GM12878 (cell line): ENCODE data around the gene MSH5. TPM values are rescaled to one million over a fixed set of nuclear protein-coding genes. Genes with fewer than 3 reads are reported as not detected.
"Not testable (repeated sequence)": the region's sequence is repeated elsewhere in the genome, so short reads cannot be mapped to it uniquely, and the experiment has no call there.

Source experiments
- ATAC-seq: fragments of 200-7000 bp; cut with Tn5 transposase; 3 replicates; pipeline ENCODE4 v1.9.1; 2020; ENCODE audit warnings: mild to moderate bottlenecking, moderate library complexity
- BruUV-seq: library from RNA; stranded (reverse); fragments of 400-500 nt; replicated peaks from 2 replicates; lab custom pipeline; 2021; lab: Mats Ljungman, UMichigan
- CTCF ChIA-PET: fragments of 300-600 bp; sonication (Branson Sonifier 250); formaldehyde crosslinking; extraction: SDS; loops from one replicate; lab custom pipeline; 2021; ENCODE audit warnings: inconsistent platforms; lab: Yijun Ruan, JAX
- POLR2A ChIA-PET: fragments of 350-600 bp; formaldehyde crosslinking; extraction: SDS; loops from one replicate; lab custom pipeline; 2021; ENCODE audit warnings: inconsistent platforms; lab: Charles Lee
- RAD21 ChIA-PET: fragments of 300-600 bp; sonication (Branson Sonifier 250); formaldehyde crosslinking; loops from one replicate; lab custom pipeline; 2023; ENCODE audit warnings: antibody characterized with exemption; ENCODE audit not compliant: unreplicated experiment; lab: Charles Lee
- SMC1A ChIA-PET: fragments of 300-600 bp; sonication (Branson Sonifier 250); formaldehyde crosslinking; loops from one replicate; lab custom pipeline; 2023; ENCODE audit not compliant: unreplicated experiment, uncharacterized antibody; lab: Charles Lee
- DNase-seq: peaks from one replicate; pipeline ENCODE4 v3.0.0-alpha.2; 2011; ENCODE audit warnings: low read depth, low spot score
- FAIRE-seq: peaks from 3 replicates; lab custom pipeline; 2011; peaks lifted over from hg19 to GRCh38; lab: Jason Lieb, UNC
- H2AFZ ChIP-seq: 2 replicates; pipeline ENCODE4 v1.6.0; 2011; ENCODE audit warnings: low read depth, low read length, control low read depth; ENCODE audit not compliant: control insufficient read depth
- H3K27ac ChIP-seq: 2 replicates; pipeline ENCODE4 v1.5.1; 2011; ENCODE audit warnings: control low read depth; ENCODE audit not compliant: control insufficient read depth, insufficient read depth
- H3K27me3 ChIP-seq, 2 experiments: replicated peaks in 1 of 2; 2 replicates each; pipeline versions ENCODE4 v1.6.0 to v1.6.1; 2011; ENCODE audit warnings: low read length in 1 of 2; ENCODE audit not compliant: control insufficient read depth in 2 of 2, insufficient read depth in 2 of 2
- H3K36me3 ChIP-seq, 2 experiments: 2 replicates each; pipeline ENCODE4 v1.5.1; 2011; ENCODE audit warnings: low read length in 1 of 2; ENCODE audit not compliant: control insufficient read depth in 2 of 2, insufficient read depth in 2 of 2
- H3K4me1 ChIP-seq: 2 replicates; pipeline ENCODE4 v1.6.1; 2011; ENCODE audit warnings: mild to moderate bottlenecking, low read length, moderate library complexity, mixed read lengths; ENCODE audit not compliant: control insufficient read depth, insufficient read depth
- H3K4me2 ChIP-seq: 2 replicates; pipeline ENCODE4 v1.6.0; 2011; ENCODE audit warnings: control low read depth; ENCODE audit not compliant: control insufficient read depth, insufficient read depth
- H3K4me3 ChIP-seq: fragments of 200-600 bp; sonication (generic); 2 replicates; pipeline ENCODE4 v1.5.1; 2016
- H3K79me2 ChIP-seq: 2 replicates; pipeline ENCODE4 v1.6.0; 2011; ENCODE audit warnings: low read length; ENCODE audit not compliant: control insufficient read depth, insufficient read depth
- H3K9ac ChIP-seq: 2 replicates; pipeline ENCODE4 v1.8.0; 2011; ENCODE audit warnings: low read length, control low read depth, mixed read lengths; ENCODE audit not compliant: control insufficient read depth, insufficient read depth
- H3K9me3 ChIP-seq: replicated peaks from 3 replicates; pipeline ENCODE4 v1.5.1; 2011; ENCODE audit warnings: mild to moderate bottlenecking, low read length; ENCODE audit not compliant: control insufficient read depth, insufficient read depth
- H4K20me1 ChIP-seq: 2 replicates; pipeline ENCODE4 v1.6.0; 2011; ENCODE audit not compliant: control insufficient read depth, insufficient read depth
- BRCA1 ChIP-seq: IDR thresholded peaks from 2 replicates; pipeline ENCODE4 v1.6.1; 2011; ENCODE audit warnings: low read depth, low read length, improper control_type of control experiment
- POU2F2 ChIP-seq: IDR thresholded peaks from 3 replicates; pipeline ENCODE4 v1.6.1; 2011; ENCODE audit warnings: low read depth, mild to moderate bottlenecking, low read length, borderline replicate concordance
- SP1 ChIP-seq: IDR thresholded peaks from one replicate; pipeline ENCODE4 v1.6.1; 2011; ENCODE audit warnings: low read depth, low read length
- YY1 ChIP-seq: IDR thresholded peaks from 2 replicates; pipeline ENCODE4 v1.6.1; 2011; ENCODE audit warnings: low read depth, mild to moderate bottlenecking, low read length
- WGBS: methylation state at CpG from one replicate; pipeline ENCODE4 v1.1.6; 2016; ENCODE audit warnings: low lambda C conversion rate; ENCODE audit not compliant: insufficient replicate concordance, insufficient coverage; ENCODE audit errors: missing lambda C conversion rate; 5-methylcytosine and 5-hydroxymethylcytosine counted together
- in situ Hi-C: fragments of 300-500 bp; cut with MboI; formaldehyde crosslinking; loops from 9 replicates; pipeline ENCODE4 v1.14.3; 2018; ENCODE audit warnings: mixed read lengths
- intact Hi-C: fragments of 100-400 bp; cut with micrococcal nuclease; formaldehyde crosslinking; loops from one replicate; pipeline ENCODE4 v1.14.2; 2022; ENCODE audit not compliant: unreplicated experiment
- polyA plus RNA-seq, 11 experiments: library from polyadenylated mRNA; depleted of rRNA in 4 of 11; unstranded in 6 of 11; stranded (reverse) in 5 of 11; fragments of >200 nt; fragmentation: Nextera tagmentation in 4 of 11; fragmentation: Illumina TruSeq in 1 of 11; extraction: Ambion mirVana in 4 of 11; extraction: Trizol in 1 of 11; gene quantifications; 1 replicate in 1 of 11; 2 replicates in 10 of 11; pipeline versions ENCODE4 v1.2.1 to v1.2.3, GENCODE V29; 2011 to 2016; ENCODE audit warnings: inconsistent platforms in 2 of 11, missing spikeins in 2 of 11, low read depth in 1 of 11
- total RNA-seq, 4 experiments: library from RNA; depleted of rRNA in 3 of 4; stranded (reverse); fragments of >200 nt in 3 of 4; fragmentation: Illumina TruSeq in 1 of 4; extraction: Trizol in 1 of 4; gene quantifications; 2 replicates each; pipeline versions ENCODE4 v1.2.1 to v1.2.3, GENCODE V29; 2013 to 2021
- TF ChIP-seq, protein P1 (sequence below): fragments of 150-350 bp; IDR thresholded peaks from 2 replicates; pipeline ENCODE4 v1.6.1; 2014; ENCODE audit warnings: mild to moderate bottlenecking, low read depth, low read length

MSH5 gene
- total and polyA plus RNA-seq, 10 of the 15 experiments (the other 5 are each of a cell fraction or from before 2014, with no cell fraction given) = 9.1 to 52.7 (median 30.0) TPM

DNA sequence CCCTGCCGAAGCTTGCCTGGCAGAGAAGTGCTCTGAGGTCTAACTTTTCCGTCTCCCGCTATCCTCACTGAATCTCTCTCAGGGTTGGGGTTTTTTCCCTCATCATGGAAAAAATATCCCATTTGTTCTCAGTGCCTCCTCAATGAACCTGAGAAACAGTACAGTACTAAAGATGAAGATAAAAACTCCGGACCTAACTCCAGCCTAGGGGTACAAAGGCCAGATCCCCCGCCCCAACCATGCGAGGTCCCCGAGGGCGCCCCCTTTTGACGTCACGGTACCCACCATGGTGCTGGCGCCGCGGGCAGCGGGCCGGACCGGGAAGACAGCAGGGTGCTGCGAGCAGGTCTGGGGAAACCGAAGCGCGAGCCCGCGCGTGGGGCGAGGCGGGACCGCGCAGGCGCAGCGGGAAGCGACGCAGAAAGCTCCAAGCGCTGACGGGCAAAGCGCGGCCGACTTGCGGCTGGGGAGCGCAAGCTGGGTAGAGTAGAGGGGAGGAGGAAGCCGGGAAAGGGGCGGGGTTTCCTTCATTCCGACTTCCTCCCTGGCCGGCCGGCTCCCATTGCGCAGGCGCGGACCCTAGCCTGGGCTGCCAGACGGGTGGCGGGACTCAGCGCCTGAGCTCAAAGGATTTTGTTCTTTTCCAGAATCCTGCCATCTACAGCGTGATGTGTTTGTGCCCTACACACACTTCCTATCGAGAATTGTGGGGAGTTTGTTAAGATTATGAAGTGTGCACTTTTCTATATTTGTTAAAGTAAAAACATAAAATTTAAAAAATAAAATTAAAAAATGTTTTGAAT lies 66.9 kb downstream of the MSH5 start, which contains the start of gene LSM2 (continued):
- TF ChIP-seq SP1 (peak; percentile 54), YY1 (peak; percentile 77), BRCA1 (no peak), POU2F2 (peak; percentile 76)
- TF ChIP-seq, protein P1, sequence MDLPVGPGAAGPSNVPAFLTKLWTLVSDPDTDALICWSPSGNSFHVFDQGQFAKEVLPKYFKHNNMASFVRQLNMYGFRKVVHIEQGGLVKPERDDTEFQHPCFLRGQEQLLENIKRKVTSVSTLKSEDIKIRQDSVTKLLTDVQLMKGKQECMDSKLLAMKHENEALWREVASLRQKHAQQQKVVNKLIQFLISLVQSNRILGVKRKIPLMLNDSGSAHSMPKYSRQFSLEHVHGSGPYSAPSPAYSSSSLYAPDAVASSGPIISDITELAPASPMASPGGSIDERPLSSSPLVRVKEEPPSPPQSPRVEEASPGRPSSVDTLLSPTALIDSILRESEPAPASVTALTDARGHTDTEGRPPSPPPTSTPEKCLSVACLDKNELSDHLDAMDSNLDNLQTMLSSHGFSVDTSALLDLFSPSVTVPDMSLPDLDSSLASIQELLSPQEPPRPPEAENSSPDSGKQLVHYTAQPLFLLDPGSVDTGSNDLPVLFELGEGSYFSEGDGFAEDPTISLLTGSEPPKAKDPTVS = no peak

GRCh38 chr6:31808599-31808998 lies 68.8 kb downstream of the MSH5 start:
- H3K27ac ChIP-seq, H2AFZ ChIP-seq, H3K36me3 ChIP-seq, H3K27me3 ChIP-seq, ATAC-seq, H3K4me2 ChIP-seq, H3K4me3 ChIP-seq, H4K20me1 ChIP-seq, intact Hi-C loops, BruUV-seq, H3K9ac ChIP-seq, H3K9me3 ChIP-seq, DNase-seq, FAIRE-seq, RAD21 ChIA-PET, in situ Hi-C loops: not testable (repeated sequence)
- peaks cover 22% of the 10 kb centered on the region for H3K4me1 ChIP-seq
- 96% methylated on average over 10 of the region's 10 CpGs for WGBS
- SMC1A ChIA-PET = interaction anchor here (1.2 to 3.8 kb wide), 2 partner anchors 18 to 78 kb away, joined by 3 to 22 read pairs; partner anchors contain the start of gene HSPA1B
- peaks cover 15% of the 10 kb centered on the region for H3K79me2 ChIP-seq
- CTCF ChIA-PET = interaction anchor here (1.7 kb wide), 1 partner anchor 36 kb away, joined by 3 read pairs; no protein-coding TSS in a partner anchor
- POLR2A ChIA-PET = interaction anchor here (0.6 to 0.9 kb wide), 7 partner anchors 11 to 1039 kb away, joined by 3 to 6 read pairs (median 3); partner anchors contain the start of gene MSH5
